Endothelial cell of hepatic sinusoid (primary cell): ENCODE results near the gene CYP2A6.
"Not testable (repeated sequence)": the region's sequence is repeated elsewhere in the genome, so short reads cannot be mapped to it uniquely, and the experiment has no call there.

Experiments used
- in situ Hi-C: cut with HindIII; loops from 2 replicates; pipeline ENCODE4 v1.10.0; 2017; ENCODE audit warnings: low sequenced_read_pairs

Gene CYP2A6

GRCh38 chr19:40846722-40847121 lies 3.5 kb downstream of the CYP2A6 start:
- in situ Hi-C loops: not testable (repeated sequence)

- in situ Hi-C loops: not testable (repeated sequence)
Observed at GRCh38 chr19:40843653-40844052, 6.6 kb downstream of the CYP2A6 start.

GRCh38 chr19:40842997-40843652 lies 7.1 kb downstream of the CYP2A6 start:
- in situ Hi-C loops: not testable (repeated sequence)

DNA sequence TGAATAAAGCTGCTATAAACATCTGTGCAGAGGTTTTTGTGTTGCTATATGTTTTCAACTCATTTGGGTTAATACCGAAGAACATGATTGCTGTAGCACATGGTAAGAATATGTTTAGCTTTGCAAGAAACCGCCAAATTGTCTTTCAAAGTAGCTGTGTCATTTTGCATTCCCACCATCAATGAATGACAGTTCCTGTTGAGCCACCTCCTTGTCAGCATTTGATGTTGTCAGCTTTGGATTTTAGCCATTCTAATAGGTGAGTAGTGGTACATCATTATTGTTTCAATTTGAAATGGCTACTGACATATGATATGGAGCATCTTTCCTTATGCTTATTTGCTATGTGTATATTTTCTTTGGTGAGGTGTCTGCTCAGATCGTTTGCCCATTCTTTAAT lies 8.2 kb downstream of the CYP2A6 start:
- in situ Hi-C loops: not testable (repeated sequence)

DNA sequence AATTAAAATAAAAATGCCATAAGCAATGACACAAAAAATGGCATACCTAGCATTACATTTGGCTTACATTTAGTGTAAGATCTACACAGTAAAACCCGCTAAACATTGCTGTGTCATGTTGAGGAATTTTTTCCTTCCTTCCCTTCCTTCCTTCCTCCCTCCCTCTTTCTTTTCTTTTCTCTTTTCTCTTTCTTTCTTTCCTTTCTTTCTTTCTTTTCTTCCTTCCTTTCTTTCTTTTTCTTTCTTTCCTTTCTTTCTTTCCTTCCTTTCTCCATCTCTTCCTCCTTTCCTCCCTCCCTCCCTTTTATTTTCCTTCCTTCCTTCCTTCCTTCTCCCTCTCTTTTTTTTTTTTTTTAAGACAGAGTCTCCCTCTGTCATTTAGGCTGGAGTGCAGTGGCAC lies 11.8 kb downstream of the CYP2A6 start:
- in situ Hi-C loops: not testable (repeated sequence)

GRCh38 chr19:40836754-40837429 lies 13.4 kb downstream of the CYP2A6 start:
- in situ Hi-C loops: no loop called here

- in situ Hi-C loops: not testable (repeated sequence)
Observed at GRCh38 chr19:40833728-40834533, 16.3 kb downstream of the CYP2A6 start.

DNA sequence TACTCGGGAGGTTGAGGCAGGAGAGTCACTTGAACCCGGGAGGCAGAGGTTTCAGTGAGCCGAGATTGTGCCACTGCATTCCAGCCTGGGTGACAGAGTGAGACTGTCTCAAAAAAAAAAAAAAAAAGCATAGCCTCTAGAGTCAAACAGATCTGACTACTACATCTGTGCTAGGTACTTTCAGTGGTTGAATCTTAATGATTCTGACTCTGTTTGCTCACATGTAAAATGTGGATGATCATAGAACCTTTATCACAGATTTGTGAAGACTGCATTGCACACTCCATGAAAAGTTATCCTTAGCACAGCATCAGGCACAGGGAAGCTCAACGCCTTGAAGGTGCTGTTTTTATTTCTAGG lies 17.8 kb downstream of the CYP2A6 start:
- in situ Hi-C loops: not testable (repeated sequence)

- in situ Hi-C loops: no loop called here
Observed at GRCh38 chr19:40831502-40832430, 18.5 kb downstream of the CYP2A6 start.

DNA sequence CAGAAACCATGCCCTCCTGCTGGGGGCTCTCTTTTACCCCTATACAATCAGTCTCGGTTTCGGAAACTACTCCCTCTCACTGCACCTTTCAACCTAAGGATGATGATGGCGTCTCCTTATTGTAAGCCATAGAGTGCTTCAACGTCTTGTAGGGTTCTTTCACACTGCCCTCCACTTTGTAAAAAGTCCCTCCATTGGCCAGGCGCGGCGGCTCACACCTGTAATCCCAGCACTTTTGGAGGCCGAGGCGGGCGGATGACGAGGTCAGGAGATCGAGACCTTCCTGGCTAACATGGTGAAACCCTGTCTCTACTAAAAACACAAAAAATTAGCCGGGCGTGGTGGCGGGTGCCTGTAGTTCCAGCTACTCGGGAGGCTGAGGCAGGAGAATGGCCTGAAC lies 19.5 kb downstream of the CYP2A6 start:
- in situ Hi-C loops: not testable (repeated sequence)

GRCh38 chr19:40829205-40829604 lies 21.0 kb downstream of the CYP2A6 start:
- in situ Hi-C loops: no loop called here

DNA sequence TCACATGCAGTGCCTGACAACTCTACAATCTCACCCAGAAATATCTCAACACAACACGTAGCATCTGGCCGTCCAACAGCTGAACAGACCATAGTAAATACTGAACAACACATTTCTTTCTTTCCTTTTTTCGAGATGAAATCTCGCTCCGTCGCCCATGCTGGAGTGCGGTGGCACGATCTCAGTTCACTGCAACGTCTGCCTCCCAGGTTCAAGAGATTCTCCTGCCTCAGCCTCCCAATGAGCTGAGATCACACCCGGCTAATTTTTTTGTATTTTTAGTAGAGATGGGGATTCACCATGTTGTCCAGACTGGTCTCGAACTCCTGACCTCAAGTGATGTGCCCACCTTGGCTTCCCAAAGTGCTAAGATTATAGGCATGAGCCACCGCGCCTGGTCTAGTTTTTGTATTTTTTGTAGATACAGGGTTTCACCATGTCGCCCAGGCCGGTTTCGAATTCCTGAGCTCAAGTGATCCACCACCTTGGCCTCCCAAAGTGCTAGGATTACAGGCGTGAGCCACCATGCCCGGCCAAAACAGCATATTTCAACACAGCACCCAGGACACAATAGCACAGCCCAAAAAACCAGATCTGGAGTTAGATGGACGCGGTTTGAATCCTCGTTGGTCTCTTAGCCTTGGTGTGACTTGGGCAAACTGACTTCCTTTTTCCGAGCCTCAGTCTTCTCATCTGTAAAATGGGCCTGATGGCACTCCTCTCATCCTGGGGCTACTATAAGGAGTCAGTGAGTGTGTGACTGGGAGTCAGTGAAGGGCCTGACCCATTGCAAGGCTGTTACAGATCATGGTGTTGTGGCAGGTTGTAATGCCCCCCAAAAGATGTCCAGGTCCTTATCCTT lies 22.6 kb downstream of the CYP2A6 start:
- in situ Hi-C loops: no loop called here

- in situ Hi-C loops: not testable (repeated sequence)
Observed at GRCh38 chr19:40826699-40827385, 23.4 kb downstream of the CYP2A6 start.

GRCh38 chr19:40826312-40826698 lies 23.9 kb downstream of the CYP2A6 start:
- in situ Hi-C loops: not testable (repeated sequence)

GRCh38 chr19:40825460-40826095 lies 24.7 kb downstream of the CYP2A6 start:
- in situ Hi-C loops: not testable (repeated sequence)

DNA sequence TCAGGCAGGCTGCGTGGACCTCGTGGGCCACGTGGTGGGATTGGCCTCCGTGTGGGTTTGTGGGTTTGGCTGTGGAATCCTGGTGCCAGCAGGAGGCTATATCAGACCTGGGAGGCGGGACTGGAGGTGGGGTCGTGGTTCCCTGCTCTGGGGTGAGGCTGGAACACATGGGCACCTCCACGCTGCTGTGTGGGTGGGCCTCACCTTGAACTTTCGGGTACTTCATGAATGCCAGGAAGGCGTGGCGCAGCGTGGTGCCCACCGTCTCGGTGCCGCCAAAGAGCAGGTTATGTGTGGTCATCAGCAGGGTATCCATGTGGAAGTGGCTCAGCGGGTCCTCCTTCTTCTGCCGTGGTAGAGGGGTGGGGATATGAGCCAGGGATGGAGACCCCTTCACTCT lies 25.3 kb downstream of the CYP2A6 start:
- in situ Hi-C loops: not testable (repeated sequence)

- in situ Hi-C loops: not testable (repeated sequence)
Observed at GRCh38 chr19:40822704-40823553, 27.3 kb downstream of the CYP2A6 start.

DNA sequence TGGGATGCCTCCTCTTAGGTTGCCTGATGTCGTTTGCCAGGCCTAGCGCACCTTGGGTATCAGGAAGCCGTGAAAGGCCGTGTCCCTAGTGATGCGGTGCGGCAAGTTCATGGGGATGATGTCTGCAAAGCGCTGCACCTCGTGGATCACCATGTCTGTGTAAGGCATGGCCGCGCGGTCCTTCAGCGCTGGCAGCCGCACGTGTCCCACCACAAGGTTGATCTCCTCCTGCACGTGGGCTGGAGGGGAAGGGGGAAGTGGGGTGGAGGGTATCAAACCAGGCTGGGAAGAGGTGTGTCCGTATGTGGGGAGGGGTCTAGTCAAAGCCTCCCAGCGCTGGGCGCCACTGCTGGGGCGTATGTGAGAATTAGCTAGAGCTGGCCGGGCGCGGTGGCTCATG lies 28.1 kb downstream of the CYP2A6 start:
- in situ Hi-C loops: no loop called here
